GM19395 (cell line): ENCODE results near the gene SDCCAG8.
A peak's percentile ranks its signal among the peaks of the same experiment; 100 is the strongest.

ENCODE experiments used
- ATAC-seq: cut with Tn5 transposase; IDR thresholded peaks from one replicate; pipeline ENCODE4 v1.9.1; 2021; ENCODE audit warnings: mild to moderate bottlenecking, moderate library complexity; ENCODE audit not compliant: unreplicated experiment

The SDCCAG8 gene

DNA sequence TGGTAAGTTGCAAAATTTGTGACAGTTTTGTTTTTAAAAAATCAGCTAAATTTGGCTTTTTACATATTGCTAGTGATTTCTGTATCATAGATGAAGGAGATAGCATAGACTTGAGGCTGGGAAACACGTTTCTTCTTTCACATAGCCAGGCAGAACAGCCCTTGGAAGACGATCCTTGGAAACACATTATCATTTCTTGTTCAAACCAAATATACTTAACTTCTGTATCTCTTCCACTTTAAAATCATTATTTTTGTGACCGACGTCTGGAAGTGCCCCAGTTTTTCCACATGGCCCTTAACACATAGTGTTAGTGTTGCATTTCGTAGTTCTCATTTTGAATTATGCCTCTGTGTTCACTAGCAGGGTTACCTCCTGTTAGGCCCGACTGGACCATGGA lies 193.5 kb downstream of the SDCCAG8 start:
- ATAC-seq, result no peak

- no peak for ATAC-seq
Measured at GRCh38 chr1:243452092-243452491, 196.3 kb downstream of the SDCCAG8 start.

GRCh38 chr1:243454328-243454997 lies 198.6 kb downstream of the SDCCAG8 start:
- no peak for ATAC-seq

- ATAC-seq, result no peak
Measured at GRCh38 chr1:243455760-243456651, 200.2 kb downstream of the SDCCAG8 start.

- ATAC-seq, result no peak
Measured at GRCh38 chr1:243457363-243457982, 201.6 kb downstream of the SDCCAG8 start.

DNA sequence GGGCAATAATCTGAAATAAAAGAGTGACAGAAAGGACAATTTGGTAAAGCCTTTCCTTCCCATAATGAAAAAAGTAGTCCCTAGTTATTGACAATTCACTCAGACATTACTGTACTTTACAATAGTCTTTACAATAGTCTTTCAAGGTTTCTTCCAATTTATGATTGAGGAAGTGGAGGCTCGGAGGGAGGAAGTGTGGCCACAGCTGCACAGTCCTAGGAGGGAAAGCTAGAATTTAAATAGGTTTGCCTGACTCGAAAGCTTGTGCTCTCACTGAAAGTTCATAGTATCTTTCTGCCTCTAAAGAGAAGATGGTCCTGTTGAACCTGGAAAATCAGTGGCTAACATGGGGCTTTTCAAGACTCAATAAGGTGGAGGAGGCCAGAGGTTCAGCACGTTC lies 203.2 kb downstream of the SDCCAG8 start:
- peak; percentile 67 for ATAC-seq

GRCh38 chr1:243461700-243462099 lies 205.9 kb downstream of the SDCCAG8 start:
- ATAC-seq, result no peak

GRCh38 chr1:243462929-243463697 lies 207.3 kb downstream of the SDCCAG8 start:
- ATAC-seq, result no peak

- ATAC-seq, result no peak
Measured at GRCh38 chr1:243465081-243465480, 209.2 kb downstream of the SDCCAG8 start.

GRCh38 chr1:243465738-243466137 lies 209.9 kb downstream of the SDCCAG8 start:
- no peak for ATAC-seq

DNA sequence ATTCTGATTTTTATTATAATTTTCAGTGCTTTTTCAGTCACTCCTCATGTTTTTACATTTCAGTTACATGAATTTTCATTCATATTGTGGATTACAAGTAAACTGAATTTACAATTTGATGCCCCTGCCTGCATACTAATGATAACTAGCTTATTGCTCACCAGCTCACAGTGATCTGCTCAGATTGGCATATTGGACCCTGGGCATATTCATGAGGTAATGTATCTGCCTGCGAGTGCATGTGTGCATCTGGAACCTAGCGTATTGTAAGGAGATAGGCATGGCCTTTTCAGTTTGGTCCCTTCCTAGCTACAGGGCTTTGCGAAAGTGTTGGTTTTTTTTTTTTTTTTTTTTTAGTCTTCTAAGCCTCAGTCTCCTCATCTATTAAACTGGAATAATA lies 213.7 kb downstream of the SDCCAG8 start:
- ATAC-seq, result no peak

DNA sequence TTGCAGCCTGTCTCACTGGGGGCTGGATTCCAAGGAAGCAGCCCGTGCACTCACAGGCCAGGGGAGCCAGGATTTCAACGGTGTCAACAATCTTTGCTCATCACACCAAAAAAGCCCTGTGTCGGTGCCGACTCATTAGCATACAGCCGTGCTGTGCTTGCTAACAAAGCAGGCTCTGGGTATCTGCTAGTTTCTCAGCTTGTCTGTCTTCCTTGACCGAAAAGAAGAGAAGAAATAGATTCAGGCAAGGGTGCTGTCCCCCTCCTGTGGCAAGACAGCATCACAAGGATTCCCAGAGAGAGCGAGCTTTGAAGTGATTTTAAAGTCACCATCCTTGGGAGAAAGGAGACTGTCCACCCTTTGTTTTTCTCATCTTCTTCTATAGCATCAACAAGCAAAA lies 214.7 kb downstream of the SDCCAG8 start:
- no peak for ATAC-seq

DNA sequence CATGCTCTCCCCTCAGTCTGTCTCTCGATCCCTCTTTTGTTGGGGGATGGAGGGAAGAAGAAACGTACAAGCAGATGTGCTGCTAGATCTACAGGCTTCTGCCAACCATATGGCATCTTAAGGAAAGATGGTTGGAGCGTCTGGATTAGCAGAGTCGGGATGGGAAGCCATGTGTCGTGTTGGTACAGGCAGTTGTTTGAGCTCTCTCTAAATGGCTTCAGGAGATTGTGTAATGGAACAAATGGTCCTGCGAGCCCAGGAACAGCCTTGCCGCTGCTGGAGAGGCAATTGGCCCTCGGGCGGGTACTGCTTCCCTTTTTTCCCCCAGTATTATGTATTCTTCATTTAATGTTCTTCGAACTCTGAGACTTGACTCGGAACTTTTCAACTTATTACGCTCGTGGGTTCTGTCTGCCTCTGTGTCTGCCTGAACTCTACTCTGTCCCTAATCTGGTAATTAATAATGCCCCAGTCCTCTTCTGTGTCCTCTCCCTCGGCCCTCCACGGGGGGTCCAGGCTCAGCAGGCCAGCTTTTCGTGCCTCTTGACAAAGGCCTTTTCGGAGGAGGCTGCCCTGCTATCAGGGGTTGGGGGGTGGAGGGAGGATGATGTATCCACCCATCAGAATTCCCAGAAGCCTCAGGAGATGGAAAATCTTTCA lies 215.3 kb downstream of the SDCCAG8 start:
- ATAC-seq, result no peak

GRCh38 chr1:243471754-243472745 lies 216.2 kb downstream of the SDCCAG8 start:
- peak; percentile 86 for ATAC-seq

DNA sequence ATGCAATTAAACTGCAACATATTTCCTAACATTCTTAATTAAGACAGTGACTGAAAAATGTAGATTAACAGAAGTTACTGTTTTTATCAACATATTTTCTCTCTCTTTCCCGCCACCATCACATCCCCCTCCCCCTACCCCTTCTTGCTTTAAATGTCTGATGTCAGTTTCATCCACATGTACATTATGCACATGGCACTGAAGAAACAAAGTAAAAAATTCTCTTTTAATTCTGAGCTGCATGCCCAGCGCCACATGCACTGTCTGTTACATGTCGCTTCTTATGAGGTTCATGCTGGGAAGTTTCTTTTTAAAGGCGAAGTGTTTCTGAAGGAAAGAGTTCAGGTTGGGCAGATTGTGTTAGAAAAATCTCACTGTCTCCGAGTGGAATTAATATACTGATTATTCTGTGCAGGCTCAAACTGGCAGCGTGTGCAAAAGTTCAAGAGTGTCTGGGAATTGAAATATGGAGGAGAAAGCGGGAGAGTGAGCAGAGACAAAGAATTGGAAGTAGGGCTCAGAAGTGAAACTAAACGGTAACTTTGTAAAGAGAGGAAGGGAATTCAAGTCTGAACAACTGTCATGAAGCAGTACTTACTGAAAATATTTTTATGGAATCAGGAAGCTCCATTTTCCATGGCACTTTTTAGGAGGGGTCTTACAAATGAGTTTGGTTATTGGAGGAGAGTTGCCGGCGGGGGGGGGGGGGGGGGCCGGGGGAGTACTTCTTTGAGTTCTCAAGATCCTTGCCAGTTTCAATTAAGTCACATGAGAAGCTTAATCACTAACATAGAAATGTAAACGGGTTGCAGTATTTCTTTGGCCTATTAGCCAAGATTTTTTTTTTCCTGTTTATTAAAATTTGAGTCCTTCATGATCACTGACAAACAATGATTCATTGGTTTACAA lies 217.6 kb downstream of the SDCCAG8 start:
- no peak for ATAC-seq

GRCh38 chr1:243474136-243474881 lies 218.5 kb downstream of the SDCCAG8 start:
- ATAC-seq, result no peak

- ATAC-seq, result no peak
Measured at GRCh38 chr1:243474906-243475305, 219.1 kb downstream of the SDCCAG8 start.

DNA sequence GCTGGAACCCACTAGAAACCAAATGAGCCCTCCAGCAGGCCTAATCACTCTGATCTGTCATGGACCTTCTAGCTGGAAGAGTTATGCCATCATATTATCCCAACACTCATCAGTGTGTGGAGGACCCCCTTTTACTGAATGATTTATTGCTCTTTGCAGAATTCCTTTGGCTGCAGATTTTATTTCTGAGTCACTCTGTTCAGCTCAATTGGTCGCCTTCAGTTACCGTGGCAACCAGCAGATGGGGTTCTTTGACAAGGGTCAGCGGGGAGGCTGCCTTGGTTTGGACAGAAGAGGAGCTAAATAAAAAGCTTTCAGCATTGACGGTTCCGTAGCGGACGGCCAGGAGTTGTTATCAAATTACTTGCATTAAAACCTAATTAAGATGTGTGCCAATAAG lies 220.1 kb downstream of the SDCCAG8 start:
- no peak for ATAC-seq
